HG02642 (cell line): ENCODE data around the gene RC3H2.
A peak's percentile ranks its signal among the peaks of the same experiment; 100 is the strongest.
"Not testable (repeated sequence)": the region's sequence is repeated elsewhere in the genome, so short reads cannot be mapped to it uniquely, and the experiment has no call there.

Source experiments
- ATAC-seq: cut with Tn5 transposase; IDR thresholded peaks from one replicate; pipeline ENCODE4 v1.9.1; 2021; ENCODE audit warnings: mild to moderate bottlenecking; ENCODE audit not compliant: unreplicated experiment, poor library complexity

Gene RC3H2

DNA sequence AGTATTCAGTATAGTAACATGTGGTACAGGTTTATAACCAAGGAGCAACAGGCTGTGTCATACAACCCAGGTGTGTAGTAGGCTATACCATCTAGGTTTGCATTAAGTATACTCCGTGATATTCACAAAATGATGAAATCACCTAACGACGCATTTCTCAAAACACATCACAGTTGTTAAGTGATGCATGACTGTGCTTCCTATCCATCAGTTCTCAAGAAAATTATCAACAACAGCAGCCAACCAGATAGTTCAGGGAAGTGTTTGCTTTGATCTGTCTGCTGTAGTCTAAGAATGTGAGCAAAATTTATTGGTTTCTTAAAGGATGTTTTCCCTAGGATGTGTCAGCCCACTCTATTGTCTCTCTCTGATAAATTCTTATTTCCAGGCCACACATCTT lies 18.8 kb upstream of the RC3H2 start:
- no peak for ATAC-seq

DNA sequence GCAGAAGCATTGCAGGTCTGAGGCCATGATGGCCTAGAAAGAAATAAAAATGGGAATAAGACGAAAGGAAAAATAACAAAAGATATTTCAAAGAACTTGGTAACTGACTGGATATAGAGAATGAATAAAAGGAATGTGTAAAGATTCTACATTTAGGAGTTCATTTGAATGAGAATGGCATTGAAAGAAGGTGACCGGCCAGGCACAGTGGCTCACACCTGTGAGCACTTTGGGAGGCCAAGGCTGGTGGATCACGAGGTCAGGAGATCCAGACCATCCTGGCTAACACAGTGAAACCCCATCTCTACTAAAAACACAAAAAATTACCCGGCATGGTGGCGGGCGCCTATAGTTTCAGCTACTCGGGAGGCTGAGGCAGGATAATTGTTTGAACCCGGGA lies 17.6 kb upstream of the RC3H2 start:
- ATAC-seq, result no peak

DNA sequence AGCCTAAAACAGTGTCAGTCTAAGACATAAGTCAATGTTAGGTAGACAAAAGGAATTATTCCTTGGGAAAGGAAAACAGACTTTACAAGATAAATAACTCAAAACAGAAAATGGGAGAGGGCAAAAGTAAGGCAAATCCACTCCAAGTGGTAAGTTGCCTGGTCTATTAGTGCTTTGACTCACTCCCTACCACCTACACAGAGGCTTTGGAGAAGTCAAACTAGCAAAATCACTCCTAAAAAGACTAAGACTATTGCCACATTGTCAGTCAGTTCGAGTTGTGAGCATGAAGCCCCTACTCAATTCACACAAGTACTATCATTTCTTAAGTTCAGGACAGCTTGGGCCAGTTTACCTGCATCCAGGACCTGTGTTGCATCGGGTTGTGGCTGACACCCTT lies 13.2 kb upstream of the RC3H2 start:
- no peak for ATAC-seq

DNA sequence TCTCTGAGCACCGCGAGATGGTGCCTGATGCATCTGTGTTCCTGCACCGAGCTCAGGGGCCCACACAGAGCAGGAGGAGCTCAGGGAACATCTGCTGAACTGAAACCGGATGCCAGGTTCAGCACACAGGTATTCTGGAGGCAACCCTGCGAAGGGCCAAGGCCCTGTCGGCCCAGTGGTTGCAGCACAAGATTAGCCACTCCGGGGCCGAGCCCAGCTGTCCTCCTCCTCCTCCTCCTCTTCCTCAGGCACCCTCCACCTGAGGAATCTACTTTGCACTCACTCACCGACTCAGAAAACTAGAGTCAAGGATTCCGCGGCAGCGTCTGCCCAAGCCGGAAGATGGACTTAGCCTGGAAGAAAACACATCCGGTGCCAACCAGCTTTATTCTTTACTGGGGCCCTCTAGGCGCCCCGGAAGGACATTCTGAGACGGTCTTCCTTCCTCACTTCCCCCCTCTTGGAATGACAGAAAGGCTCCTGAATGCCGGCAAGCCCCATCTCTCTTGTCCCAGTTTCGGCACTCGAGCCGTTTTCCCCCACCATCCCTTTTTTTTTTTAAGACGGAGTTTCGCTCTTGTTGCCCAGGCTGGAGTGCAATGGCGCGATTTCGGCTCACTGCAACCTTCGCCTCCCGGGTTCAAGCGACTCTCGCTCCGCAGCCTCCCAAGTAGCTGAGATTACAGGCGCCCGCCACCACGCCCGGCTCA lies 8.0 kb upstream of the RC3H2 start, which contains the start of gene ZBTB6:
Gene ZBTB6 (minus strand): TSS at position 360 of the 710 bp plus-strand sequence. CDS start 1,251 bp downstream, outside the sequence.
- peak; percentile 98 for ATAC-seq

DNA sequence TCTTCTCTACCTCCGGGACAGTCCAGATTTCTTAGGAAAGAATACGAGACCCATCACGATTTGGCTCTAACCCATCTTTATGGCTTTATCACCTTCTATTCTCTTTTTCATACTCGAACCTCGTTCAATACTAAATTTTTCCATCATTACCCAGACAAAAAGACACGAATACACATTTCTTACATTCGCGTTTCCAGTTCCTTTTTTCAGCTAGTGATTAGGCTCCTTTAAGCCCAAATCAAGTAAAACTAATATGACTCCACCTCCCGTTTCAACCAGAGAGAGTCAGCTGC lies 7.5 kb upstream of the RC3H2 start:
- ATAC-seq, result no peak

DNA sequence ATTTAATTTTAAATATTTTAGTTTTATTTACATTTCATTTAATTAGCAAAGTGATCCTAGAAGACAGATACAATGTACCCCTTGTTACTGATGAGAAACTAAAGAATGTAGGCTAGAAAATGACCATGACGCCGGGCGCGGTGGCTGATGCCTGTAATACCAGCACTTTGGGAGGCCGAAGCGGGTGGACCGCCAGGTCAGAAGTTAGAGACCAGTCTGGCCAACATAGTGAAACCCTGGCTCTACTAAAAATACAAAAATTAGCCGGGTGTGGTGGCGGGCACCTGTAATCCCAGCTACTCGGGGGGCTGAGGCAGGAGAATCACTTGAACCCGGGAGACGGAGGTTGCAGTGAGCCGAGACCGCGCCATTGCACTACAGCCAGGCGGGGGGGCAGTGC lies 963 bp upstream of the RC3H2 start:
- not testable (repeated sequence) for ATAC-seq

DNA sequence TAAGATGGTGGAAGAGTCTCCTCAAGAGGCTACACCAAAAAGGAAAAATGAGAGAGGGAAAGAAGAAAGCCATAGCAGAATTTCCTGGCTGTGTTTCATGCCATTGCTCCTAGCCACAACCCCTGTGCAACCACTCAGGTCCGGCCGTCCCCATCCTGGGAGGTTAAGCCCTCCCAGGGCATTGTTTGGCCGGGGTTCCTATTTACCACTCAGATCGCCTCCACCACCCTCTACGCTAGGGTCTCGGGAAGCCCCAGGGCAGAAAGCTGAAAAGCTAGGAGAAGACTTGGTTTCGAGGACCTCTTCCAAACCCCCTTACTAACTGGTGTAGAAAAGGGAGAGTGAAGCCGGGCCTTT lies 715 bp downstream of the RC3H2 start:
- ATAC-seq, result peak; percentile 28

DNA sequence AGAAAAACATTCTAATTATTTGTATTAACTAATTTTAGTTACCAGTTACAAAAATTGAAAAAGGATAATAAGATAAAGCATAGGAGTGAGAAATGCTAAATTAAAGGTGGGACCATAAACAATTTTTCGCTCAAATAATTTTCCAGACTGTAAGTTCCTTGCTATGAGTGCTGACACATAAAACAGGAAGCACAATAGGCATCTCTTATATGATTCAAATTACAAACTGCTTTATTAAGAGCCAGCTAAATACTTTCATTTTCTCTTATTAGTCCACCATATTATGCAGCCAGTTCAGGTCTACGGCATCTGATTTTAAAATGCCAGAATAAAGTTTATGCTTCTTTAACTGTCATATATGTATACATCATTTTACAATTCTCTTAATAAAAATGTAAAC lies 4.4 kb downstream of the RC3H2 start:
- ATAC-seq, result no peak

DNA sequence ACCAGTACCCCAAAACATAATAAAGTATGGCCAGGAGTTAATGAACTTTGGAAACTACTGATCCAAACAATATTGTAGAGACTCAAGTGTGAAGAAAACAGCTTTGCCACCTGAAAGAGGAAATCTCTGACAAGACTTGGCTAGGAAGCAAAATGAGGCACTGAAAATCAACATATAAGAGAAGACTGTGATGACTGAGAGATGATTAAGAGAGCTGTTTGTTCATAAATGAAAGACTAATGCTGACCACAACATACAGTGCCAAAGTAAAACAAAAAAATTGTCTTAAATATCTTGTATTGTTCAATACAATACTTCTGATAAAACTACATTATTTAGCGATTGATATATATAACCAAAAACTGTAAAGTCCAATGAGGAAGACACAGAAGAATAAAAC lies 7.2 kb downstream of the RC3H2 start:
- ATAC-seq, result no peak

DNA sequence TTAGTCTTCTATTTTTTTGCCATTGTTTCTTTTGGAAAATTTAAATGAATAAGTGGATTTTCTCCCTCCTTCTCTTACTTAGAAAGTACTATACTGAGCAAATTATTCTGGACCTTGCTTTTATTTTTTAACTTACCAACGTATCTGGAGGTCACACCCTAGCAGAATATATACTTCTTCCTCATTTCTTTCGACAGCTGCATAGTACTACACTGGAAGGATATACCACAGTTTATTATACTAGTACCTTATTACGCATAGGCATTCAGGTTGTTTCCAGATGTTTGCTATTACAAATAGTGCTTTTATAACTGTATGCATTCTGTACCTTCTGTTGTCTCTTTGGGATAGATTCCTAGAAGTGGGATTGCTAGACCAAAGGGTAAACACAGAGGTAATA lies 16.7 kb downstream of the RC3H2 start:
- ATAC-seq, result no peak

DNA sequence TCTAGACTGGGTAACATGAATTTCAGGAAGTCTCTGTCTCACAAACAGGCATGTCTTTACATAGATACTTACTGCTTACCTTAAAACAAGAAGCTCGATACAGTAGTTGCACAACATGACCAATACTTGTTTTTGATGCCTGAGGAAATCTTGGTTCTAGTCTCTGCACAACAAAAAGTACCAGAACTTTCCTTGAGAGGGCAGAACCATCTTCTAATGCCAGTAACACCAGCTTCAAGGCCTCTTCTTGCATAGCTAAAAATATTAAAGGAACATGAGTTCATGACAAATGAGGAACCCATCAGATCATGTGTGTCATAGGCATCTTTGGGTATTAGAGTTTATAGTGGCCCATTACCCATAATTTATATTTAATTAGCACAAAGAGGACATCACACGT lies 22.0 kb downstream of the RC3H2 start:
- no peak for ATAC-seq

DNA sequence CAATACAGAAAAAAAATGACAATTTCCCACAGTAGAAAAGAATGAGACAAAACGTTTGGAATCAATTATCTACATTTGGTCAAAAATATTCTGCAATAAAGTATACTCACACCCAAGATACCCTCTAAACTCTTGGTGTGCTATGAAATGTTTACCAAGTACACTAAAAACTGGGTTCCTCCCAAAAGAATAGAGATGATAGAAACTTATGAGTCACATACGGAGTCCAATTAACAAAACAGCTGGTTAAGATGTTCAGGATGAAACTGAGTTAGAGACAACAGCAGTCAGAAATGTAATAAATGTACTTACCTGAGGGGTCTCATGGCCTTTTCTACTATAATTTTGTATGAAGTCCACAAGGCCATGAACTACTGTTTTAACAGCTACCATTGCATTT lies 25.7 kb downstream of the RC3H2 start:
- ATAC-seq, result no peak

DNA sequence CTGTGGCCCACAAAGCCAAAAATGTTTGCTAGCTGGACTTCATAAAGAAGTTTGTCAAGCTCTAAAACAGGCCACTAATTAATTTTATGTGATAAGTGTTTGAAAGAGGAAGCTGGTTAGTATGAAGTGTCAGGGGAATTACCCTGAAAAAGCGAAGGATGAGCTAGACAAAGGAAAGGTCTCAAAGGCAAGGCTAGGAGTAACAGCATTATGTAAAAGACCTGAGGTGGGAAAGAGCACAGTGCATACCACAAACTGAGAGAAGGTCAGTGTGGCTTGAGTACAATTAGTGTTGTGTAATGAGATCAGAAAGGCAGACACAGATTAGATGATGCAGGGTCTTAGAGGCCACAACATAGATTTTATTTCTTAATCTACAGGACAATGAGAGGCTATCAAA lies 29.6 kb downstream of the RC3H2 start:
- no peak for ATAC-seq

DNA sequence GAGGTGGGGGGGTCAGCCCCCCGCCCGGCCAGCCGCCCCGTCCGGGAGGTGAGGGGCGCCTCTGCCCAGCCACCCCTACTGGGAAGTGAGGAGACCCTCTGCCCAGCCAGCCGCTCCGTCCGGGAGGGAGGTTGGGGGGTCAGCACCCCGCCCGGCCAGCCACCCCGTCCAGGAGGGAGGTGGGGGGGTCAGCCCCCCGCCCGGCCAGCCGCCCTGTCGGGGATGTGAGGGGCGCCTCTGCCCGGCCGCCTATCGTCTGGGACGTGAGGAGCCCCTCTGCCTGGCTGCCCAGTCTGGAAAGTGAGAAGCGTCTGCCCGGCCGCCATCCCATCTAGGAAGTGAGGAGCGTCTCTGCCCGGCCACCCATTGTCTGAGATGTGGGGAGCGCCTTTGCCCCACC lies 37.9 kb downstream of the RC3H2 start:
- not testable (repeated sequence) for ATAC-seq

DNA sequence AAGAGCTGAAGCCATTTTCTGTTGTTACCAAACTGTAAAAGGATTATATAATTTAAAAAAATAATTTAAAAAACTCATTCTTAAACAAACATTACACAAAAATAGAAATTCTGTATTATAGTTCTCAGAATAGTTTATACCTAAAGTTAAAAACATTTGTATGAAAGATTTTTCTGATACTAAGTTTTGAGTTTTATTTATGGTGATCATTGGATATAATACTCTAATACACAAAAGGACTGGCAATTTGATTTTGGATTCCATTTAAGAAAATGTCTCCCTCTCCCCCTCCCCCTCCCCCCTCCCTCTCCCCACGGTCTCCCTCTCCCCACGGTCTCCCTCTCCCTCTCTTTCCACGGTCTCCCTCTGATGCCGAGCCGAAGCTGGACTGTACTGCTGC lies 39.1 kb downstream of the RC3H2 start:
- ATAC-seq, result no peak

DNA sequence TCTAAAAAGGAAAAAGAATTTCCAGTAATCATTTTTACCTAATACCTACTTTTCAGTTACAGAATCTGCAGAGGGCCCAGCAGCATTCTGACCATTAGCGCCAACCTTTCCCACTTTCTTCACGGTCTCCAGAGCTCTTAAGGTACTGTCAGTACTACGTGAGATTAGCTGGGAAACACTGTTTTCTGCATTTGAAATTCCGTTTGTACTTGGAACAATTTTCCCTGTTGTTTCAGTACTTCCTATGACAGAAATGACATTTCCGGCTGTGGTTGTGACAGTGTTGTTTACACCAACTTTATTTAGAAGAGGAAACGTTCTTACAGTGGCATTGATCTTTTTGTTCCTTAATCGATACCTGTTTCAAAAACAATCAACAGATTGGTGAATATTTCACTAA lies 39.9 kb downstream of the RC3H2 start:
- no peak for ATAC-seq

DNA sequence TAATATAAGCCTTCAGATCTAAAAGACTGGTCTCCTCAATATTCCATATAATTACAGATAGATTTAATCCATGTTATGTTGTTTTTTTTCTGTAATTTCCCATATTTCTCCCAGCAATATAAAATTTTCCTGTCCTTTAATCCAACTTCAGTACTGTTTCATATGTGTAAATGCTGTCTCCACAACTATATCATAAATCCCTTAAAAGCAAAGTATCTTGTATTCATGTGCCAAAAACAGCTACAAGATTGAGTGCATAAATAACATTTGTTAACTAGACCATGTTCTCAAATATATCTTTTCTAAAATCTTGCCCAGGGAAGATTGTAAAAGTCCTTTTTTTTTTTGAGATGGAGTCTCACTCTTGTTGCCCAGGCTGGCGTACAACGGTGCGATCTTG lies 41.8 kb downstream of the RC3H2 start:
- no peak for ATAC-seq

DNA sequence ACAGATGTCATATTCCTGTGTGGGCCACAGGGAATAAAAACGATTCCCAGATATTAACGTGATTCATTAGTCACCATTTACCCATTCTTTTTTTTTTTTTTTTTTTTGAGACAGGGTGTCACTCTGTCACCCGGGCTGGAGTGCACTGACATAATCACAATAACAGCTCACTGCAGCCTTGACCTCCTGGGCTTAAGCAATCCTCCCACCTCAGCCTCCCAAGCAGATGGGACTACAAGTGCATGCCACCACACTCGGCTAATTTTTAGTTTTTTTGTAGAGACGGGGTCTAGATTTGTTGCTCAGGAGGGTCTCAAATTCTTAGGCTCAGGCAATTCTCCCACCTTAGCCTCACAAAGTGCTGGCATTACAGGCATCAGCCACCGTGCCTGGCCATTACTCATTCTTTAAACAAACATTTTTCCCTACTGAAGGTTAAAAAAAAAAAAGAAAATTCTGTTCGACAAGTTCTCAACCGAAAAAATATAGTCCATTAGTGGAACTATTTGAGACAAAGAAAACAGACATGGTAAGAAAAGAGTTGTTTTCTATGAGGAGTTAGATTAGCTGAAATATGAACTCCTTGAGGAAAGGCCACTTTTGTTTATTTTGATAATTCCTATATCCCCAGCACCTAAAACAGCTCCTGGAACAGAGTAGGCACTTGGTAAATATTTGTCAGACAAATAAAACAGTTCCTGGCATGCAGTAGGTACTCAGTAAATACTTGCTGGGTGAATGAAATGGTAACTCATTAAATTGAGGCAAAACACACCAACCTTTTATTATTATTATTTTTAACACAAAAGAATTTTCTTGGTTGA lies 44.6 kb downstream of the RC3H2 start:
- no peak for ATAC-seq

DNA sequence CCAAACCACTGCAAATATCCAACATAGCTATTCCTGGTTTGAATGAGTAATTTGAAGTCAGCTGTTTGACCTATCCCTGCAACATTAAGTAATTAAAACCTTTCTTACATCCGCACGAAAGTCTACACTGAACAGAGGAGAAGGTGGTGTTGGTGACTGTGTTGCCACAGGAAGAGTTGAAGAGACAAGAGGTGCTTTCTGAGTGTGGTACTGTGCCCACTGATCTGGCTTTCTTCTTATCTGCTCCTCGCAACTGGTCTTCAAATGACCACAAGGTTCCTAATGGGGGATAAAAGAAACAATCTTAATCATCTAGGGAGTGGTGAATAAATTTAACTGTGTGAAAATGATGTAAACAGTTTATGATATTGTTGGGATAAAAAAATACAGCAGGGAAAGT lies 47.3 kb downstream of the RC3H2 start:
- no peak for ATAC-seq

DNA sequence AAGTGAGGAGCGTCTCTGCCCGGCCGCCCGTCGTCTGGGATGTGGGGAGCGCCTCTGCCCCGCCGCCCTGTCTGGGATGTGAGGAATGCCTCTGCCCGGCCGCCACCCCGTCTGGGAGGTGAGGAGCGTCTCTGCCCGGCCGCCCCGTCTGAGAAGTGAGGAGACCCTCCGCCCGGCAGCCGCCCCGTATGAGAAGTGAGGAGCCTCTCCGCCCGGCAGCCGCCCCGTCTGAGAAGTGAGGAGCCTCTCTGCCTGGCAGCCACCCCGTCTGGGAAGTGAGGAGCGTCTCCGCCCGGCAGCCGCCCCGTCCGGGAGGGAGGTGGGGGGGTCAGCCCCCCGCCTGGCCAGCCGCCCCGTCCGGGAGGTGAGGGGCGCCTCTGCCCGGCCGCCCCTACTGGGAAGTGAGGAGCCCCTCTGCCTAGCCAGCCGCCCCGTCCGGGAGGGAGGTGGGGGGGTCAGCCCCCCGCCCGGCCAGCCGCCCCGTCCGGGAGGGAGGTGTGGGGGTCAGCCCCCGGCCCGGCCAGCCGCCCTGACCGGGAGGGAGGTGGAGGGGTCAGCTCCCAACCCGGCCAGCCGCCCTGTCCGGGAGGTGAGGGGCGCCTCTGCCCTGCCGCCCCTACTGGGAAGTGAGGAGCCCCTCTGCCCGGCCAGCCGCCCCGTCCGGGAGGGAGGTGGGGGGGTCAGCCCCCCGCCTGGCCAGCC lies 52.9 kb downstream of the RC3H2 start:
- not testable (repeated sequence) for ATAC-seq

DNA sequence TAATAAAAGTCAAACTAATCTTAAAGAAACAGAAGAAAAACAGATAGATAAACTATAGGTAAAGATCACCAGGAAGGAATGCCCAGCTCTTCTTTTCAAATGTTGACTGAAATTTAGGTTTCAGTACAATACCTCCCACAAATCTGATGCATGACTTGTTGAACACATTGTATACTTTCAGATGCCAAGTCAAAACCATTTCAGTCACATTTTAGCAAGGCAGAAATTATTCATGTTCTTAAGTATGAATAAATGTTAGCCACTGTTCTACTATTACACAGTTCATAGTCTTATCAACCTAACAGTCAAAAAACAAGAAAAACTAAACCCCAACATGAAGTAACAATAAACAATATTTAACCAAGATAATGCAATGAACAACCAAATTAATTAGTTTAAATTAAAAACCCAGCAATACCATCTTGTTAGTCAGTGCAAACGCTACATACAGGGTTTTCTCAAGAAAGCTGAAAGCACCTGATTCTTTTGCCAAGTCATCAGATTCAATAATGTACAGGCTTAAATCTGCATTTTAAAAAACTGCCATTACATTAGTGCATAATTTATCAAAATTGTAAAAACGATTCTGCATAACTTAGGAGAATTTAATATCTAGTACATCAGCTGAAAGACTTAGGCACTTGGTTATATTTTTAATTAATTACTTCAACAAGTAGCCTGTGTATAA lies 56.8 kb downstream of the RC3H2 start:
- ATAC-seq, result no peak
